CMK (cell line): ENCODE data around the gene ESD.
"Not testable (repeated sequence)": the region's sequence is repeated elsewhere in the genome, so short reads cannot be mapped to it uniquely, and the experiment has no call there.

Experiments
- DNase-seq: peaks from one replicate; pipeline ENCODE4 v3.0.0-alpha.2; 2010; ENCODE audit warnings: low read depth

The ESD gene

GRCh38 chr13:46796515-46797474 is at the start of gene ESD:
ESD (minus strand) TSS chr13:46797161; CDS start chr13:46791413, 5,748 bp downstream.
- DNase-seq = peak; percentile 44

- no peak for DNase-seq
Observed at GRCh38 chr13:46846726-46847125, 49.8 kb upstream of the ESD start.

- DNase-seq = no peak
Observed at GRCh38 chr13:46845146-46845545, 48.2 kb upstream of the ESD start.

- no peak for DNase-seq
Observed at GRCh38 chr13:46844431-46844830, 47.5 kb upstream of the ESD start.

GRCh38 chr13:46839399-46839798 is 42.4 kb upstream of the ESD start:
- DNase-seq = no peak

GRCh38 chr13:46834657-46835056 is 37.7 kb upstream of the ESD start:
- no peak for DNase-seq

- DNase-seq = no peak
Observed at GRCh38 chr13:46831588-46832194, 34.7 kb upstream of the ESD start.

- DNase-seq = no peak
Observed at GRCh38 chr13:46830405-46831005, 33.5 kb upstream of the ESD start.

GRCh38 chr13:46822551-46822950 is 25.6 kb upstream of the ESD start:
- no peak for DNase-seq

- DNase-seq = no peak
Observed at GRCh38 chr13:46817838-46818476, 21.0 kb upstream of the ESD start.

- no peak for DNase-seq
Observed at GRCh38 chr13:46817095-46817494, 20.1 kb upstream of the ESD start.

- no peak for DNase-seq
Observed at GRCh38 chr13:46816371-46816770, 19.4 kb upstream of the ESD start.

GRCh38 chr13:46812301-46812797 is 15.4 kb upstream of the ESD start:
- DNase-seq = no peak

GRCh38 chr13:46810440-46810839 is 13.5 kb upstream of the ESD start:
- DNase-seq = no peak

GRCh38 chr13:46804921-46805320 is 8.0 kb upstream of the ESD start:
- not testable (repeated sequence) for DNase-seq

GRCh38 chr13:46804391-46804815 is 7.4 kb upstream of the ESD start:
- no peak for DNase-seq

GRCh38 chr13:46803586-46803985 is 6.6 kb upstream of the ESD start:
- no peak for DNase-seq

GRCh38 chr13:46801858-46802257 is 4.9 kb upstream of the ESD start:
- DNase-seq = no peak

- DNase-seq = no peak
Observed at GRCh38 chr13:46799139-46799538, 2.2 kb upstream of the ESD start.

GRCh38 chr13:46797501-46798237 is 708 bp upstream of the ESD start:
- DNase-seq = no peak

- DNase-seq = no peak
Observed at GRCh38 chr13:46796129-46796514, 839 bp downstream of the ESD start.

- no peak for DNase-seq
Observed at GRCh38 chr13:46795321-46795720, 1.6 kb downstream of the ESD start.
